ENCODE results near the gene MS4A4A. TPM values are rescaled to one million over a fixed set of nuclear protein-coding genes. Genes with fewer than 3 reads are reported as not detected.
"Not testable (repeated sequence)": the region's sequence is repeated elsewhere in the genome, so short reads cannot be mapped to it uniquely, and the experiment has no call there.

Gene MS4A4A
- not detected for polyA plus RNA-seq (2013, experiment 1 of 2; ENCODE audit: insufficient read length)
- 0.25 TPM for polyA plus RNA-seq (2013, experiment 2 of 2; ENCODE audit: insufficient read length)

DNA sequence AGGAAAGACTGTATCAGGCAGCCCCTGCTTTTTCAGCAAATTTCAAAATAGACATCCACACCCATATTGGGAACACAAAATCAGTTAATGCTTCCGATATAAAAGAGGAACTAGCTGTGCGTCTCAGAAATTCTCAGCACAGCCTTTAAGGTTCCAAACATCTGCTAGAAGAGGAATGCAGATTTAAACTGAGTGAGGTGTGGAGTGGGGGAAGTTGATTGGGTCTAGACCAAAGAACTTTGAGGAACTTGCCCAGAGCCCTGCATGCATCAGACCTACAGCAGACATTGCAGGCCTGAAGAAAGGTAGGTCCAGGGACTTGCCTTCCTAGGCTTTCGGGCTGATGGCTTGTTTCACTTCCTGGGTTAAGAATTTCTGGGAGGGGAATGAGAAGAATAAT is at the start of gene MS4A4A:
MS4A4A (plus strand) TSS at position 255 of the 400 bp plus-strand sequence; CDS start at position 265, 10 bp downstream.
- DNase-seq = no peak

- no peak for DNase-seq
Observed at GRCh38 chr11:60230681-60231080, 49.8 kb upstream of the MS4A4A start.

DNA sequence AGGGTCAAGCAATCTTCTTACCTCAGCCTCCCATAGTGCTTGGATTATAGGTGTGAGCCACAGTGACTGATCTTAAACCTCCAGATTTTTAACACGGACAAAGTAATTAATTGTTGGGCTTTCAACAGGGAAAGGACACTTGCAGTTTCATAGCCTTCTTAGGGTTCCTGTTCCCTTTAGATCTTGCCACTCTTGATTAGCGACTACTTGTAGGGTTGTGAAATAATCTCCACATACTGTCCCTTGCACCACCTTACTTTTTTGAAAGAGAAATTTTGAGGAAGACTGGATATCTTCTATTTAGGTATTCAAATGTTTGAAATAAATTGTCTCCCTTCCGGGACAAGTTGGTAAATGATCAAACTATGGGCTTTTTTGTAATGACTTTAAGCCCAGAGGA is 45.1 kb upstream of the MS4A4A start:
- DNase-seq = no peak

GRCh38 chr11:60240662-60241061 is 39.8 kb upstream of the MS4A4A start:
- DNase-seq = no peak

DNA sequence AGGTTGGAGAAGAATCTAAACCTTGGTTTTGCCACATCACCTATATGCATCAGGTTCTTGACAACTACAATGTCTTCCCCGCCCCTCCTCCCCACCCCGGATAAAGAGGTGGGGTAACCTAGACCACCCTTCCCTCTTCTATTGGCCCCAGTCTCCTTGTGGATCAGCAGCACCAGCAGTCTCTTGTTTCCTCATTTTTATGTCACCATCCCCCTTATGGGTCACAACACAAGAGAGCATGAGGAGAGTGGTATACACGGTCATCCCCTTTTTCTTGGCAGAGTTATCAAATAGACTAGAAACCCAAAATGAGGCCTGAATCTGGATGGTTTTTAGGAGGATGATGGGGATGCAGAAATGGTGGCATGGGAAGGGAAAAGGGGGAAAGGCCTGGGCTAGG is 38.7 kb upstream of the MS4A4A start:
- DNase-seq = no peak

GRCh38 chr11:60242740-60243239 is 37.7 kb upstream of the MS4A4A start, which contains the start of gene MS4A4E:
MS4A4E (minus strand) TSS chr11:60243137; CDS start chr11:60230055, 13,082 bp downstream.
- DNase-seq = no peak

DNA sequence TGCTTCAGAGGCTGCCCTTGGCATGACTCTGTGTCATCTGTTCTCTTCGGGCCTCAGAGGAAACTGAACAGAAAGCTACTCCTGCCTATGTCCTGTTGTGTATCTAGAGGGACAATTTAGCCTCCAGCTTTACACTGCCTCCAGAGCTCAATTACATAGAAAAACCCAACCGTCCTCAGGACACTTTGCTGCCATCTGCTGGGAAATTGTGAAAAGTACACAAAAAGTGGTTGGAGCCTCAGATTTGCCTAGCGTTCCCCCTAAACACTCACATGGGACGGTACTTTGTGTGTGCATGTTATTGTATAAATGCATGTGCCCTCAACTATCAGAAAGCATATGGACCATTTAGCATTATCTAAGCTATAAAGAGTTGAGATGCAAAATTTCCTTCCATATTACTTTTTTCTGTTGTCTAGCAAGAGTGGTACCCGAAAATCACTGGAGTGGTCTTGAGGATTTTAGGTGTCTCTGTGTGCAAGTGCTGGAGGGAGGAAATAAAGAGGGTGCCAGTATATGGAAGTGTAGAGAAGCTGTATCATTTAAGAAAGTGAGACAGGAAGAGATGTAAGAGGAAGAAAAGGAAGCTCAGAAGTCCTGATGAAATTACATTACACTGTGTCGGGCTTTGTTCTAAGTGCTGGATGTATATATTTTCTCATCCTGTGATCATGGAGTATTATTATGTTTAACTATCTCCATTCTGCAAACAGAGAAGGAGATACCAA is 28.8 kb upstream of the MS4A4A start:
- DNase-seq = no peak

DNA sequence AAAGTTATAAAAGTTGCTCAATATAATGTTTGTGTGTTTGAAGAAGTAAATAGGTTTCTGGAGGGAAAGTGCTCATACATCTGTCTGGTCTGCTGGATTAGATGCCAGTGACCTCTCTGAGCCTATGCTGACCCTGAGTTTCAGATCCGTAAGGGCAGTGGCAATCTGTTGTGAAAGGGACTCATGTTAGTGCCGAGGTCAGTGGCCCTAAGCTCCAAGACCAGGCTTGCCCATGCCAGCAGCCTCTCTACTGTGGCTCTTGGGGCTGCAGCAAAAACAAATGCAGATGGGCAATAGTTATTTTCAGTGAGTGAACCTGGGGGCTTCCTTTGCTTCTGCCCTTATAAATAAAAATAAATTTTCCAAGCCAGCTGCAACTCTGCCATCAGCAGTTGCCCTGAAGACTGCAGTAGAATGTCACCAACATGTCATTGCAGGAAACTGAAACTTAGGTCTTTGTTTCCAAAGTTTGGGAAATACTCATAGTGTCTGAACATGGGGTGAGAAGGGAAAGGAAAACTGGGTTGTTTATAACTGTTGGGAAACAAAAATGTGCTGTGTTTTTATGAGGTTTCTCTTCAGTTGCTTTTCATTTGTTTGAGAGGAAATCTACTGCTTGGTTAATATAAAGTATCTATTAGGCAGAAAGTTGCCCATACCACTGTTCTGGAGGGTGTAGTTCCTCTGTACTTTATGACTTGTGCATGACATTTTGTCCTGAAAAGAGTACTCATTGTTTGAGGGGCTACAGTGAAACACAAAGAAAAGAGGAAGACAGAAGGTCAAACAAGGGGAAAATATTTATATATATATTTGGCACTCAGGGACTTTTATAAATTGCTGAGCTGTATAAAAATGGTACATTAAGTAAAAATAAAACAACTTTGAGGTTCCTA is 28.0 kb upstream of the MS4A4A start:
- DNase-seq = no peak

- DNase-seq = no peak
Observed at GRCh38 chr11:60257956-60258722, 22.3 kb upstream of the MS4A4A start.

DNA sequence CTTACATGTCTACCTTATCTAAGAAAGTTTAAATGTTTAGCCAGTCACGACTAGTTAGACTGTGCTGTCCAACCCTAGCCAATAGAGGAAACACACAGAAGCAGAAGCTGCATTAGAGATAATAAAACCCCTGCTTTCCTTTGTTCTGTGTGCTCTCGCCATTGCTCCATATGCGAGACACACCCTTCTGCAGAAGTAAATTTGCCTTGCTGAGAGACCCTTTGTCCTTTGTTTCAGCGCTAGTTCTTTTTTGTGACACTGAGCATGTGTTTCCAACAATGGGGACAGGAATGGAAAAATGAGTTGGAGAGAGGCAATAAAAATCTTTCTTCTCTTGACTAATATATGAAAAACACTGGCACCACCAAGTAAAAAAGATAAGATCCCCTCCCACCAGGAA is 19.5 kb upstream of the MS4A4A start:
- DNase-seq = no peak

GRCh38 chr11:60263402-60263801 is 17.1 kb upstream of the MS4A4A start:
- no peak for DNase-seq

DNA sequence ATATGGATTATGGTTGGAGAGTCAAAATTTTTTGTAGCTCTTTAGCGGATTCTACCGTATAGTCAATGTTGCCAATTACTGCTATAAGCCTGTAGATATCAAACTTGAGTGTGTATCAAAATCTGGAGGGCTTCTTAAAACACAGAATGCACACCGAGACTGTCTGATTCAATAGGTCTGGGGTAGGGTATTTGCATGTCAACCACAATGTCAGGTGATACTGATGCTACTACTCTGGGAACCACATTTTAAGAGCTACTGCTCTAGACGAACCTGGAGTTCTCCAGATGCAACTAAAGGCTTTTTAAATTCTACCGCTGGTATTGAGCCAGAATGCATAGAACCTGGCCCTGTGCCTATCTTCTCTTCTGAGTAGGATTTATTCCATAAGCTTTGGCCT is 15.8 kb upstream of the MS4A4A start:
- no peak for DNase-seq

DNA sequence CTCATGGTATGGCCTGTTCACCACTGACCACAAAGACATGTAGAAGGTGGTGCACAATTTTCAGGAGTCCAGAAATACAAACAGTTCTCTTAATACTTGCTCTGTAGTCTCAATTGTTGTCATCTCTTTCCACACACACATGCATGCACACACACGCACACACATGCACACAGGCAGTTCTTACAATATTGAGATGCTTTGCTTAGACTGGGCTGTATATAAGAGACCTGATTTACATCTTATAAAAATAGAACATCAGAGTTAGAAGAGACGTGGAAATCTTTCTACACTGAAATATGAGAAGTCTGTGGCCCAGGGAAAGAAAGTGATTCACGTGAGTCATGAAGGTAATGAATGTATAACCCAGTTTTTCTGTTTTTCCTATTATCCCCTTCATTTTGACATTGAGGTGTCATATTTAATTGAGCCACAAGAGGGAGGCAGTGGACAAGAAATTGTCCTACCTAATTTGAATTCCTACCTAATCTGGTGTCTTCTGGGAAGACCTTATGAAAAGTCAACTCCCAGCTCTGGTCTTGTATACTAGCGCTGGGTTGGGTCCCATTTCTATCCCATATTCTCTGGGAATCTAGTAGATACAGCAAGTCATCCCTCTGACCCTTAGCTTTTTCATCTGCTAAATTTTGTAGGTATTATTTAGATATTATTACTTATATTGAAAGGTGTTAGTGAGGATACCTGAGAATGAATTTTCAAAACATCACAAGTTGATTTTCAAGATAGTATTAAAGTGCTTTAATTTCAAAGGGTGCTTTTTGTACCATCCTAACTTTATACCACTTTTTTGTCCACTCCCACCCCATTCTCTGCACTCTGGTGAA is 14.9 kb upstream of the MS4A4A start:
- DNase-seq = peak; percentile 12

DNA sequence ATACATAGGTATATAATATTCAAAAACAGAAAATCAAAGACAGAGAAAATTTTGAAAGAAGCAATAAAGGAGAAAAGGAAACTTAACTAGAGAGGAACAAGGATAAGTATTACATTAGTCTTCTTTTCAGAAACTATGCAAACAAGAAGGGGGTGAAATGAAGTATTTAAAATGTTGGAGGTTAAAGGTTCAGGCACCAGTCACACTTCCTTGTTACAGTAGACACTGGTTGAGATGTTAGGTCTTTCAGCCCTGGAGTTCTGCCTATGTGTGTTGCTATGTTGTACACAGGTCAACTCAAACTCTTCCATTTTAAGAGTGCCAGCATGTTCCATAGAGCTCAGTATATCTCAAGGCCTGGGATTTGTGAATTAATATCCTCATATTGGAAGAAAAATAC is 6.0 kb upstream of the MS4A4A start:
- DNase-seq = no peak

DNA sequence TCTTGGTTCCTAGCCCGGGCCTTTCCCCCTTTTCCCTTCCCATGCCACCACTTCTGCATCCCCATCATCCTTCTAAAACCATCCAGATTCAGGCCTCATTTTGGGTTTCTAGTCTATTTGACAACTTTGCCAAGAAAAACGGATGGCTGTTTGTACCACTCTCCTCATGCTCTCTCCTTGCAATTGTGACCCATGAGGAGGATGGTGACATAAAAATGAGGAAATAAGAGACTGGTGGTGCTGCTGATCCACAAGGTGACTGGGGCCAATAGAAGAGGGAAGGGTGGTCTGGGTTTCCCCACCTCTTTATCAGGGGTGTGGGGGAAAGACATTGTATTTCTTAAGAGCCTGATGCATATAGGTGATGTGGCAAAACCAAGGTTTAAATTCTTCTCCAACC is 1.0 kb downstream of the MS4A4A start:
- DNase-seq = no peak

DNA sequence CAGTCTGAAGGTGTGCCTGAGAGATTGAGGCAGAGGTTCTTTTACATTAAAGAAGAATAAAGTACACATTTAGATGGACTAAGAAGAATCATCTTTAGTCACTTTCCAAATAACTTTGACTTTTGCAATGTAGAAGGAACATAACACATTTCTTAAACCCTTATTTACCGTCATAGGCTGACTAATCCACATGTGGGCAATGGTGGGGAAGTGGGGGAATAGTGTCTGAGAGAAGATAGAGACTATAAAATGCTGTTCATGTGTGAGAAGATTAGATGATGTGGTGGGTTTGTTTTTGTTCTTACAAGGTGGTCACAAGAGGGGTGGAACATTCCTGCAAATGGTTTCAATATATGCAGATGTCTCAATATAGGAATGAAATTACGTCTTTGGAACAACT is 1.8 kb downstream of the MS4A4A start:
- DNase-seq = no peak

DNA sequence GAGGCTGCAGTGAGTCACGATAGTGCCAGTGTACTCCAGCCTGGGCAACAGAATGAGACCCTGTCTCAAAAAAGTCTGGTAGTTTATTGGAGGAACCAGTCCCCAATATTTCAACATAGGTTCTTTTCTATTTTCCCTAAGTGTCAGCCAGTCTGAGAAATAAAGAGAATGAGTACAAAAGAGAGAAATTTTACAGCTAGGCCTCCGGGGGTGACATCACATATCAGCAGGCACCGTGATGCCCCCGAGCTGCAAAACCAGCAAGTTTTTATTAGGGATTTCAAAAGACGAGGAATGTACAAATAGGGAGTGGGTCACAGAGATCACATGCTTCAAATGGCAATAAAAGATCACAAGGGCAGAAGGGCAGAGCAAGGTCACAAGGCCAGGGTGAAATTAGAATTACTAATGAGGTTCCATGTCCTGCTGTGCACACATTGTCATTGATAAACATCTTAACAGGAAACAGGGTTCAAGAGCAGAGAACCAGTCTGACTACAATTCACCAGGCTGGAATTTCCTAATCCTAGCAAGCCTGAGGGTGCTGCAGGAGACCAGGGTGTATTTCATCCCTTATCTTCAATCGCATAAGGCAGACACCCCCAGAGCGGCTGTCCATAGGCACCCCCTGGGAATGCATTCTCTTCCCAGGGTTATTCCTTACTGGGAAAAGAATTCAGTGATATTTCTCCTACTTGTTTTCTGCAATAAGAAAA is 5.1 kb downstream of the MS4A4A start:
- DNase-seq = not testable (repeated sequence)

DNA sequence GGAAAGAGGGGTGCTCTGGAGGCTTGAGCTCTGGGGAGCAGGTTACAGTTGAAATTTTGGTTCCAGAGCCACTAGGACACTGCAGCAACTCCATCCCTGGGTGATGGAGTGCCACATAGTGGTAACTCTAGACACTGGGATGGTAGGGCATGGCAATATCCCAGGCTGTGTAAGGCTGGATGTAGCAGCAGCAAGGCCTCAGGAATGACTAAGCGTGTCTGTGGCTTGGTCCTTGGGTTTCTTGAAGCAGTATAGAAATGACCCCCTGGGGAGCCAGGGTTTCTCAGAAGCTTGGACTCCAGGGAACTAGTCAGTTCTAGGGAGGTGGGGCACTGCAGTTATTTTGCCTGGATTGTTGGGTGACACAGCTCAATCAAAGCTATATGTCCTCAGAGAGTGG is 8.1 kb downstream of the MS4A4A start:
- DNase-seq = no peak

GRCh38 chr11:60292145-60292544 is 11.7 kb downstream of the MS4A4A start:
- no peak for DNase-seq

GRCh38 chr11:60301178-60301577 is 20.7 kb downstream of the MS4A4A start:
- no peak for DNase-seq

GRCh38 chr11:60301884-60302283 is 21.4 kb downstream of the MS4A4A start:
- not testable (repeated sequence) for DNase-seq
